ENCODE measurements around the gene PRKG1.

- TF ChIP-seq POLR2A (IDR thresholded peaks at IDR 0.05; ENCODE audit: low read depth, low read length) = no peak
- TF ChIP-seq TAF1 (IDR thresholded peaks at IDR 0.05; ENCODE audit: borderline replicate concordance, low read depth, low read length) = no peak
- TF ChIP-seq POLR2AphosphoS5 (IDR thresholded peaks at IDR 0.05; ENCODE audit: low read depth, low read length) = no peak
These were observed 698.1 kb downstream of the PRKG1 start for GRCh38 chr10:51772387-51772786.
